Spleen (tissue), 7 donors: ENCODE data around the gene NBAS.

Source experiments
- POLR2A ChIP-seq, 3 donors: fragments of 450-650 bp; IDR thresholded peaks; one replicate each; pipeline ENCODE4 v1.5.1; 2017; ENCODE audit warnings: antibody characterized with exemption in 3 of 3, mild to moderate bottlenecking in 1 of 3
- POLR2AphosphoS5 ChIP-seq, 3 donors: sonication (generic); formaldehyde crosslinking; IDR thresholded peaks; one replicate each; pipeline ENCODE4 v1.5.1; 2017; ENCODE audit warnings: antibody characterized with exemption in 3 of 3
- TF ChIP-seq, protein P1 (sequence below), 11 experiments: fragments of 200-600 bp in 7 of 11; fragments of 450-650 bp in 4 of 11; sonication (generic) in 4 of 11; IDR thresholded peaks in 8 of 11; conservative IDR thresholded peaks in 3 of 11; 1 replicate in 7 of 11; 2 replicates in 4 of 11; pipeline versions ENCODE4 v1.4.0 to v1.8.0; 2016 to 2021; ENCODE audit warnings: antibody characterized with exemption in 11 of 11, inconsistent platforms in 4 of 11, mild to moderate bottlenecking in 1 of 11
- donor health status: DM: no; HTN: no; CAD: no; lungs with moderate emphysema.
- donor health status: DM: no; HTN: no; CAD: no.
- donor health status: DM: no; HTN: no; CAD: no.

DNA sequence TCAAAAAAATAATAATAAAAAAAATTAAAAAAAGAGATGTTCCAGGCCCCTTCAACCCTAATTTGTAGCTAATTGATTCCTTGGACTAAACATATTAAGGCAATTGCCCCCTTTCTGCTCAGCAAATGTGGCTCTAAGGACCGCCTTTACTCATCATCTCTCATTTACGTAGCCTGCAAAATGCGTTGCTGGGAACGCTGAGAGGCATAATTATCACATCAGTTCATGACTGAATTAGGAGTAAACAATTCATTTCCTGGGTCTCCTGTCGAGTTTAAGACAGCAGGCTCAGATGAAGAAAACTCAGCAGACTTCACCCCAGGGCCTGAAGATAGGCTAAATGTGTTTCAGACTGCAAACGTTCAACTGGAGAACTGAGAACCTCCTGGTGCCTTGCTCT, 413.5 kb downstream of the NBAS start:
- TF ChIP-seq, protein P1, sequence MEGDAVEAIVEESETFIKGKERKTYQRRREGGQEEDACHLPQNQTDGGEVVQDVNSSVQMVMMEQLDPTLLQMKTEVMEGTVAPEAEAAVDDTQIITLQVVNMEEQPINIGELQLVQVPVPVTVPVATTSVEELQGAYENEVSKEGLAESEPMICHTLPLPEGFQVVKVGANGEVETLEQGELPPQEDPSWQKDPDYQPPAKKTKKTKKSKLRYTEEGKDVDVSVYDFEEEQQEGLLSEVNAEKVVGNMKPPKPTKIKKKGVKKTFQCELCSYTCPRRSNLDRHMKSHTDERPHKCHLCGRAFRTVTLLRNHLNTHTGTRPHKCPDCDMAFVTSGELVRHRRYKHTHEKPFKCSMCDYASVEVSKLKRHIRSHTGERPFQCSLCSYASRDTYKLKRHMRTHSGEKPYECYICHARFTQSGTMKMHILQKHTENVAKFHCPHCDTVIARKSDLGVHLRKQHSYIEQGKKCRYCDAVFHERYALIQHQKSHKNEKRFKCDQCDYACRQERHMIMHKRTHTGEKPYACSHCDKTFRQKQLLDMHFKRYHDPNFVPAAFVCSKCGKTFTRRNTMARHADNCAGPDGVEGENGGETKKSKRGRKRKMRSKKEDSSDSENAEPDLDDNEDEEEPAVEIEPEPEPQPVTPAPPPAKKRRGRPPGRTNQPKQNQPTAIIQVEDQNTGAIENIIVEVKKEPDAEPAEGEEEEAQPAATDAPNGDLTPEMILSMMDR (IDR thresholded peaks at IDR 0.05 in 8 of 11, conservative IDR thresholded peaks at IDR 0.05 in 3 of 11) = no peak
- no peak for TF ChIP-seq POLR2A (IDR thresholded peaks at IDR 0.05)
- TF ChIP-seq POLR2AphosphoS5 (IDR thresholded peaks at IDR 0.05) = no peak
